Skin epidermis (tissue), 12 donors: ENCODE measurements around the gene FHDC1.
A peak's percentile ranks its signal among the peaks of the same experiment; 100 is the strongest.

Experiments used
- H3K27ac ChIP-seq, 21 experiments: fragments of 200-600 bp; sonication (generic) in 11 of 21; one replicate each; pipeline ENCODE4 v1.5.0; 2020; ENCODE audit warnings: mild to moderate bottlenecking in 3 of 21, inconsistent platforms in 2 of 21, moderate library complexity in 2 of 21
- H3K4me3 ChIP-seq, 7 experiments: fragments of 200-600 bp; sonication (generic) in 2 of 7; one replicate each; pipeline ENCODE4 v1.5.0; 2020; ENCODE audit warnings: inconsistent platforms in 2 of 7, mild to moderate bottlenecking in 2 of 7, moderate library complexity in 1 of 7

The FHDC1 gene

DNA sequence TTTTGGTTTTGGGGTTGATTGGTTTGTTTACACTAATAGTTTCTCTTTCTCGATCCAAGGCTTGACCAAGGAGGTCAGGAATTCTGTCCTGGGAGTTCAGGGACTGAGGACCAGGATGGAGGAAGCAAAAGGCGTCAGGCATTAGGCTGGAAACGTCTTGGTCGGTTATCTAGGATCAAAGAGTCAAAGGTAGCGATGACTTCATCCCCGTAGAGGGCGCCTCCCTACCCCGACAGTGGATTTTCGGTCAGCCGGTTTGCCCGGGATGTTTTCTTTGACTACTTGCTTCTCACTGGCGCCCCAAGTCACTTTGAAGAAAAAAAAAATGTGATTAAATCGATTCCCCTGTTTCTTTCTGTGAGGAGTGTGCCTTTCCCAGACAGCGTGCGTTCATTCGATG is 980 bp upstream of the FHDC1 start:
- peak overlapping the region in 2 of 7 experiments; percentile 65 to 72 for H3K4me3 ChIP-seq
- H3K27ac ChIP-seq = peak overlapping the region in 4 of 21 experiments; percentile 75 to 85 (median 79)

DNA sequence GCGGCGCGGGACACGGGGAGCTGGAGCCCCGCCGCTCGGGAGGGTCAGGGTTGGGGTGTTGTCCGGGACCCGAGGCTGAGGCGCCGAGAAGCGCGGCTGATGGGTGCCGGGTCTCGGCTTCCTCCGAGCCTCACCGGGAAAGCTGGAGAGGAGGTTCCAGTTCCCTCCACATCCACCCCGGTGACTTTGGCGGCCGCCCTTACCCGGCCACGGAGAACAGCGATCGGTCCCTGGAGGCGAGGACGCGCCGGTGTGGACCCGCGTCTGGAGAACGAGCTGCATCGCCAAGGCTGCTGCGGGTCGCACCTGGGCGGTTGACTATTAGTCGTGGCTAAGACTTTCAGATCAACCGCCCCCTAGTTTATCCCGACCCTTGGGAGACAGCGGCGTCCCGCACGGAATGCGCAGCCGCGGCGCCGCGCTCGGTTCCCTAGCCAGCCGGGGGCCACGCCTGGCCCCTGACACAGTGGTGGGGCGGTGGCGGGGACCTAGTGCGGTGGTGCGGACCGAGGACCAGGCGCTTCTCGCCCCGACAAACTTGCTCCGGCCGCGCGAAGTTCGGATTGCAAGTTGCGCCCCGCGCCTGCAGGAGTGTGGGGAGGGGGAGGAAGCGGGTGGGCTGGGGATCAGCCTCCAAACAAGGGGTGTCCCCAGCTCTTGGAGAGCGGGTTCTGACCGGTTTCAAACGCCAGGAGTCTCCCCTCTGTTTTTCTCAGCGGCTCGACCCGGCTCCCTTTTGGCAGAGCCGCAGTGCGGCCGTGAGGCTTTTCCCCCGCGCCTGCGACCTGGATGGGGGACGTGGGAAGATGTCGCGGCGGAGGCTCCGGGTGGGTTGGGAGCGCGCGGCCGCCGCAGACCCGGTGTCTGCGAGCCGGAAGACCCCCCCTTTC is 568 bp downstream of the FHDC1 start:
- Histone ChIP-seq H3K27ac (peak overlapping the region in 18 of 21 experiments; percentile 9 to 85 (median 74)), H3K4me3 (peak overlapping the region; percentile 44 to 83 (median 65))

DNA sequence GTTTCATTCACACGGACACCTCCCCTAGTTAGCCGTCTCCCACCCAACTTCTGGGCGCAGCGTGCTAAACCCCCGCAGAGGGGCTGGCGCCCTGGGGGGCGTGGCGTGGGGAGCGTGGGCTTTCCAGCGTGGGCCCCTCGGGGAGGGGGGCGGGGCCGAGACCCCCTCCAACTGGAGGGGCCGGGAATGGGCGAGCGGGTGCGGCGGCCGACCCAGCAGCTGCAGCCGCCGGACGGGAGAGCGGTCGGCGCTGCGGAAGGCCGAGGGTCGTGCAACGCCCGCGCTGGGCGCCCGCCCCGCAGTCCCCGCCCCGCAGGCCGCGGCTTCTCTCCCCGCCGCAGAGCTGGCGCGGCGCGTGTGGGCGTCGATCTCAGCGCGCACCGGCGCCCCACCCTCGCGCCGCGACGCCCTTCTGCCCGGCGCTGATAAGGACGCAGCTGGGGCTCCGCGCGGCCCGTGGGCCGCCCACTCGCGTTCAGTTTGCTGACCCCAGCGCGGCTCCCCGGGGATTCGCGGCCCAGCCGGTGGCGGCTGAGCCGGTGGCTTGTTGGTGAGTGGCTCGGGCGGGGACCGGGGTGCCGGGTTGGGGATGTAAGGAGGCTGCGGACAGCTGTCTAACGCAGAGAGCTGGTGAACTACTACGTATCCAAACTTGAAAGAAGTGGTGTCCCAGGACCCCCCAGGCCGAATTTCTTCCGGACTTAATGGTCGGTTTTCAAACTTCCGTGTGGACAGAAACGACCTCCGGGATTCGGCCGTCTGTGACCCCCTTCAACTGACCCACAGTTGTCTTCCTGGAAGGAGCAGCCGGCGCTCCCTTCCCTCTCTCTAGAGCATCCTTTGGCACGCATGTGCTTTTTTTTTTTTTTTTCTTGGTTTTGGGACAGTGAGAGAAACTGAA is 1.5 kb downstream of the FHDC1 start:
- Histone ChIP-seq H3K4me3 (peak overlapping the region; percentile 44 to 83 (median 65)), H3K27ac (peak overlapping the region in 18 of 21 experiments; percentile 9 to 85 (median 74))

DNA sequence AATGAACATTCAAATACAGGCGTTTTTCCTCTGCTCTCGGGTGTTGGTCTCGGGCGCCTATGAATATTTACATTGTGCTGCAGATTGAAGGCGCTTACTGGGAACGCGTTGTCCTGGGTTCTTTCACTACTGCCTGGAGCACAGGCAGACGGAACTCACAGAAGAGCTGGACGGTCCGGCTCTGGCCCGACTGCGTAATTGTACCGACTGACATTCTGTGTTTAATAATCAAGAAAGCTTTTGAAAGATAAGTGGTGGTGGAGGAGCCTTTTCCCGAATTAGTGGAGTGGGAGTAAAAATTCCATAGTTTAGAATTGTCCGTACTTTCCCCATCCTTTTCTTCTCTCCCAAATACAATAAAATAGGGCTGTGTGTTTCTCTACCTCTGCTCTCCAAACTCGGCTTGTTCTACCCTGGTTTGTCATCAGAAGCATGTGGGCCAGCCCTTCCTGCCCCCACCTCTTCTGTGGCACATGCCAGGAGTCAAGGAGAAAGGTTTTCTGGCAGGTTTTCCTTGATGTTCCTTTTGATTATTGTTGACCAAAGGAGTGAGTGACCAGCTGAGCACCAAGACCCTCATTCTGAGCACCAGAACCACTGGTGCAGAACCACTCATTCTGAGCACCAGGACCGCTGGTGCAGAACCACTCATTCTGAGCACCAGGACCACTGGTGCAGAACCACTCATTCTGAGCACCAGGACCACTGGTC is 2.3 kb downstream of the FHDC1 start:
- peak overlapping the region in 8 of 21 experiments; percentile 44 to 85 (median 77) for H3K27ac ChIP-seq
- peak overlapping the region; percentile 44 to 83 (median 65) for H3K4me3 ChIP-seq

DNA sequence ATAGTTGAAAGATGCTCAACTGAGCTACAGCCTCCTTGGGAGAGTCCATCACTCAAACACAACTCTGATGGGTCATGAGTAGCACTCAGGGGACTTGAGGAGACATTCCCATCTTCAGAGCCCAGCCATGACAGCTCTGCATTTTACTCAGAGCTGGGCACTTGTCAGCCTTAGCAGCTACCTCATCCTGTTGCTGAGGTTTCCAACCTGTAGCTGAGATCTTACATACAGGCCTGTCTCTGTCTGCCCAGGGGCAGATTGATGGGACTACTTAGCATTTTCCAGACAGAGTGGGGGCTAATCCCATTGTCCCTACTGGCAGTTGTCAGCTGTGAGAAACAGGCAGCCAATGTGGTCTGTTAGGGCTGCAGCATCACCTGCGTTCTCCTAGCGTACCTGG is 3.5 kb downstream of the FHDC1 start:
- Histone ChIP-seq H3K27ac (no peak overlapping the region), H3K4me3 (no peak overlapping the region)

DNA sequence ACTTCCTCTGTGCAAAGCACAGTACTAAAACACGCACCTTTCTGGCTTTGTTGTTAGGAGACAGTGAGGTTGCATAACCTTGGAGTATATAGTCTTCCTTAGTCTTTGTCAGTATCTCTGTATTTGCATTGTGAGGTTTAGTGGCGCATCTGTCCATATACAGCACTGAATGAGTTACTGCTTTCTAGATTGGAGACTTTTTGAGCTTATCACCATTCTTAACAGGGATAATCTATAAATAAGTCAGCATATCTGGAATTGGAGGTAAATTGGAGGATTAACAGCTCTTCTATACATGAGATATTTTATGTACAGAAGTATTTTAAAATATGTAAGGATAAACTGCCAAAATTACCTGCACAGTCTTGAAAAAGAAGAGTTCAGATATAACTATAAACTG is 4.3 kb downstream of the FHDC1 start:
- Histone ChIP-seq H3K4me3 (no peak overlapping the region), H3K27ac (no peak overlapping the region)

DNA sequence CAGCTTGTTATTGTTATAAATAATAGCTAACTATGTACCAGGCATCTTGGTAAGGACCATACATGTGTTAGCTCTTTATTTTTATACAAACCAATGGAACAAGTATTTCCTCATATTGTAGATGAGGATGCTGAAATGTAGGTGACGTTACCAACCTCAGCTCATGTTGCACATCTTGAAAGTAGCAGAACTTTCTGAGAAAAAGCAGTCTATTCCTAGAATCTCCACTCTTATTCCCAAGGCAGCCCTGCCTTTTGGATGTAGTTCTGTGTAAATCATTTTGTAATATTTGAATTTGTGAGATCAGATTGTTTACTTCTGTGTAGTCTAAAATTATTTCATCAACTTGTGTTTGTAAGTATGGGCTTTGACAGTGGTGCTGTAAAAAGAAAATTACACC is 5.3 kb downstream of the FHDC1 start:
- H3K4me3 ChIP-seq = no peak overlapping the region
- H3K27ac ChIP-seq = no peak overlapping the region

DNA sequence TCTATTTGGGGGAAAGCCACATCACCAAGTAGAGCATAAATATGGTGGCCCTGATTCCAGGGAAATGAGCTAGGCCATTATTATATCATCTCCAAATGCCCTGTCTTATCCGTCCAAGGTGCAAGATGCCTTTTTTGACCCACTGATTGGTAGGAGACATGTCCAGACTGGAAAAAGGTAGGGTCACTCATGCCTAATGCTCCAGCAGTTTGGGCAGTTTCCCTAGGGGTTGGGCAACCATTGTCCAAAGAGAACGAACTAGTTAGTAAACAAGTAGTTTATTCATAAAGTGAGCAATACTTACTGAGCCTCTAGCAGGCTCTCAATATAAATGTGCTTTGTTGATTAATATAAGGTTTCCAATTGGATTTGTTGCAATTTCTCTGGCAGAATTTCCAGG is 6.2 kb downstream of the FHDC1 start:
- H3K4me3 ChIP-seq = no peak overlapping the region
- H3K27ac ChIP-seq = no peak overlapping the region

DNA sequence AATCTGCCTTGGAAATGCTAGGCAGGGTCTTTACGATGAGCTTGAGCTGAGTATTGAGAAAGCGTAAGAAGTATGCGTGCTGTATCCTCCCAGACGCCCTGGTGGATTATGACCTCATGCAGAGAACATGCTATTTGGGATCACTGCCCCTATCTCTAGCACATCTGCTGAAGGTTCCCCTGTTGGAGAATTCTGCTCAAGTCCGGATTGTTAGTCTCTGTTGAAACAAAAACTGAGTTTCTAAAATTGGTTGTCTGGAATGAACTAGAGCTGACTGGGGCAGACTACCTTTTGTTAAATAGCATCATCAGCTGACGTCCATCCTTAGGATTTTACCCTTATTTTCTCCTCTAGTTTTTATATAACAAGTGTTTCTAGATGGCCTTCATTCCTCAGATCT is 7.5 kb downstream of the FHDC1 start:
- Histone ChIP-seq H3K27ac (peak overlapping the region in 3 of 21 experiments; percentile 31 to 61 (median 41)), H3K4me3 (no peak overlapping the region)

DNA sequence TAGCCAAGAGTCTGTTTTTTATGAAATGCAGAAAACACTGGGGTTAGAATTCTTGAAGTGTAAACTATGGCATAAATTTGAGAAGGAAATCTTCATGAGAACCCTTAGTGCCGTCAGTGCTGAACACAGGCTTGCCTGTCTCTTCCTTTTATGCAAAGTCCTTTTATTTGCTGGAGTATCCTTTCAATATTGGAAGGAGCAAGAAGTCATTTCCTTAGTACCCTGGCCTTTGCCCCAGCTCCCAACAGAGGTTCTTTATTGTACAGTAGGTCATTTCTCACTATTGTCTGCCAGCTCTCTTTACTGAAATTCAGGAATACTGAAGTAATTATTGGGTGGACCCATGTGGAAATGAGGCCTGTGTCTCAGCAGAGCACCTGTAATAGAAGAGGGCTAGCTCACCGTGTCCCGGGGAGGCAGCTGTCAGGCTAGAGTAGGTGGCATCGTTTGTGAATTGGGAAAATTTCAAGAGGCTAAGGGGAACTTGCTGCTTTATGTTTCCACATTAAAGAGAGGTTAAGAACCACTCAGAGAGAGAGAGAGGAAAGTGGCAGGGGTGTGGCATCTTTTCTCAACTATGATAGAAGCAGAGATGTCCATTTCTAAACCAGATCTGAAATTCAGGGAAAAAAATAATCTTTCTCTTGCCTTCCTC is 8.7 kb downstream of the FHDC1 start:
- Histone ChIP-seq H3K4me3 (no peak overlapping the region), H3K27ac (peak overlapping the region in 2 of 21 experiments; percentile 34 to 43)

DNA sequence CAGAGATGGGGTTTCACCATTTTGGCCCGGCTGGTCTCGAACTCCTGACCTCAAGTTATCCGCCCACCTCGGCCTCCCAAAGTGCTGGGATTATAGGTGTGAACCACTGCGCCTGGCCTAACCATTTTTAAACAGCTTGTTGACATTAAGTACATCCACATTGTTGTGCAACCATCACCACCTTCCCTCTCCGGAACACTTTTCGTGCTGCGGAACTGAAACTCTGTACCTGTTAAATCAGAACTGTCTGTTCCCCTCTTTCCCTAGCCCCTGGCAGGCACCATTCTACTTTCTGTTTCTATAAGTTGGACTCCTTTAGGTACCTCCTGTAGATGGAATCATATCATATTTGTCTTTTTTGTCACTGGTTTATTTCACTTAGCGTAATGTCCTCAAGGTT is 9.5 kb downstream of the FHDC1 start:
- Histone ChIP-seq H3K27ac (no peak overlapping the region), H3K4me3 (no peak overlapping the region)

DNA sequence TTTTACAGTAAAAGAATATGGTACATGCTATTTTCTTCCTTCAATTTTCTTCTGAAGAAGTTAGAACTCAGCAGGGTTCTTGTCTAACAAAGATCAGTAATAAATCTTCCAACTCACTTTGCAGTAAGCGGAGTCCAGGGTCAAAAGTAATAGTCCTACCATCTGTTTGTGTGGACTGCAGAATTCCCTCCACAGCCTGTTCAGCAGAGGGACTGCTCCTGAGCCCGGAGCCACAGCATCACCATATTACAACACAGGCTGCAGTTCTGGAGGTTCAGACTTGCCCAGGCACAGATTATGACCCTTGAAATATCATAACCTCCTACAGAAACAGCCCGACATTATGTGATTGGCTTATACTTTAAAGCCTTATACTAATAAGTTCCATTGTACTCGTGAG is 10.3 kb downstream of the FHDC1 start:
- Histone ChIP-seq H3K27ac (peak overlapping the region in 1 of 21 experiments; percentile 20), H3K4me3 (no peak overlapping the region)

DNA sequence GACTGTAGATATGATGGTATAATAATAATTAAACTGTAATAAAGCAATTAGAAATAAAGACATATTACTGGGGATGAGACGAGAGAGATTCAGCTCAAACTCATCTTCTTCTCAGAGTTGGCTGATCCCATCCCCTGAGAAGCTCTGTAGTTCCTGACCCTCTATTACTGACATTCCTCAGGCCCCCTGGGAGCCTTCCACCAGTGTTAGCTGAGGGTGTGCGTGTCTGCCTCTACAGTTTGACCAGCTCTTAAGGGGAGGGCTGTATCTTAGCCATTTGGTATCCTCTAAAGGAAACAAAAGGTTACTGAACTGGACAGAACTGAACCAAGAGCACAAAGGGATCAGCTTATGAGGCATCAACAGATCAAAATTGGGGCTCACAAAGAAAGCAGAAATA is 11.2 kb downstream of the FHDC1 start:
- H3K27ac ChIP-seq = no peak overlapping the region
- no peak overlapping the region for H3K4me3 ChIP-seq

DNA sequence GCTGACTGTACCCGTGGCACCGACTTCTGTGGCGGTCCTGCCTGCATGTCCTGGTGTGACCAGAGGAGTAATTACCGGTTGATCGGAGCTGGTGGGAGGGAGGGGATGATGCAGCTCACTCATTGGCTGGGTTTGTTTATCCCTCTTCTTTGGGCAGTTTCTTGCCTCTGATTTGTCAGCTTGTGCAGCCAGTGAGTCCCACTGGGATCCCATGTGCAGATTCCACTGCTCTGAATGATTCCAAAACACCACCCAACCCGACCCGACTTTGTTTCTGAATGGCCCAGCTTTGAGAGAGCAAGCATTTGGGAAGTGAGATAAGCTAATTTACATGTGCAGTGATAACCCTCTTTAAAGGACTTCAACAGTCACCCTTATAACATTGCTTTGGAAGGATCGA is 13.8 kb downstream of the FHDC1 start:
- no peak overlapping the region for H3K27ac ChIP-seq

DNA sequence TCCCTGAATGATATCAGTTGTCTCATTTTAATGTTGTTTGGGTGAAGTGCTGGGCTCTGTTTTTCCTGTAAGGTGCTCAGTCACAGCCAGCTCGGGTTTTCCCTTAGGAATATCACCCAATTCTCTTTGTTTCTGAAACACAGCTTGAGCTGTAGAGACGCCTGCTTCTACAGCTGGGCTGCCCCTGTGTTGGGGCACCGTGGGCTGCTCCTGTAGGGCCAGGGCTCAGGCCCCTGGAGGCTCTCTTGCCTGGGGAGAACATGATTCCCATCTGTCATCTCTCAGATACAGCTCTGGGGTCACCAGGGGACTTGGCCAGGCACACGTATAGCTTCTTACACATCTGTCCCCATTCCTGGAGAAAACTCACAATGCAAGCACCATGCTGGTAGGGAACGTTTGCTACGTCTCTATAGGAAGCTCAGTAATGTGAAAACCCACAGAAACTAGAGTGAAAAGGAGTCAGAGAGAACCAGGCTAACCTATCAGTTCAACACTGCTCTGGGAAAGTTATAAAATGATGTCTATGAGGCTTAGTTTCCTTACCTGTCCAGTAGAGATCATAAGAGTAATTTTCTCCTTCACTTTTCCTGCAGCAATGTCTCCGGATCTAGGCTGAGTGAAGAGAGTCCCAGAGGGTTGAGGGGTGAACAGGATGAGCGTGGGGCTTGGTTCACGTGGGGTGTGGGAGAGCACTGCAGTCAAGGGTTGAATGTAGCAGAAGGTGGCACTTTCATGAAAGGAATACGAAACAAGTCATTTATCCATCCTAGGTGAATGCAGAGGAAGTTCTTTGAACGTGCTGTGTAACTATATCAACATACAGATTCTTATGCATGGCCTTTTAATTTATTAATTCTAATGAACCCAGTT is 14.5 kb downstream of the FHDC1 start:
- H3K4me3 ChIP-seq = no peak overlapping the region
- H3K27ac ChIP-seq = no peak overlapping the region

More for the DNA sequence above, 13.8 kb downstream of the FHDC1 start:
- H3K4me3 ChIP-seq = no peak overlapping the region

DNA sequence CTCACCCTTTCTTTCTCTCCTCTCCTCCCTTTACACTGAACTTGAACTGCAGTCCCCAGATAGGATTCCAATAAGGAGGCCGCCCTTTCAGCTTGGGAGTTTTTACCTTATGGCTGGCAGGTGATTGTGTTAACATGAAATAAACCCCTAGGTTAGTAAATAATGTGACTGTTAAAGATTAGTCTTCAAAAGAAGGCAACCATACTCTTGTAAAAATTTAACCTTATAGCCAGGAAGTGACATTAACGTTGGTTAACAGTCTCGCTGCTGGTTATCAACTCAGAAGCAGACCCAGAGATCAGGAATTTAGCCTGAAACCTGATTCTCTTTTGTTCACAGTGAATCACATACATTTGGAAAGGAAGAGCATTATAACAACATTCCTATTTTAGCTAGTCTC is 15.2 kb downstream of the FHDC1 start:
- Histone ChIP-seq H3K4me3 (no peak overlapping the region), H3K27ac (no peak overlapping the region)

DNA sequence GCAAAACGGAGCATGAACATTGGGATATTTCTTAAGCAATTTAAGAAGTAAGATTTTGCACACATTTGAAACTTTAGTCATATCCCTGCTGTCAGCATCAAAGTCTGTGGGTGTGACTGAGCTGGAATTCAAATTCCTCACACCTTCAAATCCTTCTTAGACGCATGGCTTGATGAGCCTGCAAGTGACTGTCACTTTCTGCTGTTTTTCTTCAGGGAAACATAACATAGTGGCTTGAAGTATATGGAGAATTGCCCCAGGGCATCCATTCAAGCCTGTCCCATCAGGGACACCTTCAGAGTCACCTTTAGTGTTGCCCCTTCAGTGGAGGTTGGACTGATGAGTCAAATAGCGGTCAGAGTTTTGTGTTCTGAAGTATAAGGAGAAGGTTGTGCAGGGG is 17.4 kb downstream of the FHDC1 start:
- Histone ChIP-seq H3K4me3 (no peak overlapping the region), H3K27ac (no peak overlapping the region)

DNA sequence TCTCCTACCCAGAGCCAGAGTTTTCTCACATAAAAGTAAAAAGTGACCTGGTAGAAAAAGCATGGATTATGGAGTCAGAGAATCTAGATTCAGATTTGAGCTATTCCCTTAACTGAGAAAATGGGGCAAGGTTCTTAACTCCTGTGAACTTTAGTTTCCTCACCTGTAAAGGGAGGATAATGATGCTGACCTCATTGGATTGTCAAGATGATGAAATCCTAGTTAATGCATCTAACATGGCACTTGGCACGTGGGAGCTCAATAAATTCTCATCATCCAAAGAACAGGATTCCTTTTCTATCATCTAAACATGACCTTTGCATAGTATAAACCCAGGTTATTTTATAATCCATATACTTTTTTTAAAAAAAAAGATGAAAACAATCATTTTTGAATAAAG is 18.6 kb downstream of the FHDC1 start:
- H3K4me3 ChIP-seq = no peak overlapping the region
- no peak overlapping the region for H3K27ac ChIP-seq
